ENCODE measurements around the gene RBPJL.

Gene RBPJL

GRCh38 chr20:45293041-45294002 lies 13.3 kb upstream of the RBPJL start:
- DNase-seq (ENCODE audit: low spot score) = peak; percentile 58

- DNase-seq (ENCODE audit: low spot score) = no peak
Observed at GRCh38 chr20:45294003-45294368, 12.7 kb upstream of the RBPJL start.

DNA sequence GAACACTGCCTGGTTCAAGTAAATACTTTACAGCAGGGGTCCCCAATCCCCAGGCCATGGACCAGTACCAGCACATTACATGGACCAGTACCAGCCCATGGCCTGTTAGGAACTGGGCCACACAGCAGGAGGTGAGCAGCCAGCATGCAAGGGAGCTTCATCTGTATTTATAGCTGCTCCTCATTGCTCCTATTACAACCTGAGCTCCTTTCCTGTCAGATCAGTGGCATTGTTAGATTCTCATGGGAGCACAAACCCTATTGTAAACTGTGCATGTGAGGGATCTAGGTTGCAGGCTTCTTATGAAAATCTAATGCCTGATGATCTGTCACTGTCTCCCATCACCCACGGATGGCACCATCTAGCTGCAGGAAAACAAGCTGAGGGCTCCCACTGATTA lies 12.0 kb upstream of the RBPJL start:
- DNase-seq (ENCODE audit: low spot score) = no peak

DNA sequence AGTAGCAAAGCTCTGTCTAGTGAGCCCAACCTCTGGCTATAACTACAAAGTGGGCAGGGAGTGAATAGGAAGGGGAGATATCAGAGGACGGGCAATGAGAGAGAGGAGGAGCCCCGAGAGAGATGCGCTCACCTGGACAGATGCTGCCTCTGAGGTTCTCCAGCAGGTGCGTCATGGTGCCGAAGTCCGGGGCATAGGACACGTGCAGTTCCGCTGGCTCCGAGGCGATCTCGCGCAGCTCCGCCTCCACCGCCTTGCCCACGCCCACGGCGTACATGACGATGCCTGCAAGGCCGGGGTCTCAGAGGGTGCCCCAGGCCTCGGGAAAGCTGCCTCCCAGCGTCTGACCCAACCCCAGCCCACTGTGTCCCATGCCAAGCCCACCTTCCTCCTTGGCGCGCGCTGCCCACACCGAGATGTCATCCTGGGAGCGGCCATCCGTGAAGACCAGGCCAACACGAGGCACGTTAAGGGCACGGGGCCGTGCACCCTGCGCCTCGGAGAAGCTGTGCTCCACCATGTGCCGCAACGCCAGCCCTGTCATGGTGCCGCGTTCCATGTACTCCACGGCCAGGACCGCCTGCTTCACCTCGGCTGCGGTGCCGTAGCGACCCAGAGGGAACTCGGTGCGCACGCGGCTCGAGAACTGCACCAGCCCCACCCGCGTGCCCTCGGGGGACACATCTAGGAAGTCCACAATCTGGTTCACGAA lies 8.7 kb upstream of the RBPJL start:
- no peak for DNase-seq (ENCODE audit: low spot score)

GRCh38 chr20:45299786-45300185 lies 6.9 kb upstream of the RBPJL start:
- DNase-seq (ENCODE audit: low spot score) = no peak

DNA sequence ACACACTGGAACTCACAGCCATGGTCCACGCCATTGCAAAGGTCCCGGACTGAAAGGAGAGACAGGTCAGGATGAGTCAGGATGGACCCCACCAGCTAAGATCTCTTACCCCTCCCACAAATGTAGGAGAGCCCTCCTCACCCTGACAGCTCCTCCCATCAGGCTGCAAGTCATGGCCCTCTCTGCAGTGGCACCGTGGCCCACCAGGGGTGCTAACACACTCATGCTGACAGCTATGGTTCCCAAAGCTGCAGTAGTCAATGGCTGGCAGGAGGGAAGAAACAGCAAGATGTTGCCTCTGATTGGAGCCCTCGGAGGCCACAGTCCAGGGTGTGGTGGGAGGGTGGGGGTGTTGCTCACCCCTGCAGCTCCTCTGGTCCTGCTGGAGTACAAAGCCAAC lies 5.7 kb upstream of the RBPJL start:
- no peak for DNase-seq (ENCODE audit: low spot score)

- DNase-seq (ENCODE audit: low spot score) = no peak
Observed at GRCh38 chr20:45301824-45302271, 4.8 kb upstream of the RBPJL start.

DNA sequence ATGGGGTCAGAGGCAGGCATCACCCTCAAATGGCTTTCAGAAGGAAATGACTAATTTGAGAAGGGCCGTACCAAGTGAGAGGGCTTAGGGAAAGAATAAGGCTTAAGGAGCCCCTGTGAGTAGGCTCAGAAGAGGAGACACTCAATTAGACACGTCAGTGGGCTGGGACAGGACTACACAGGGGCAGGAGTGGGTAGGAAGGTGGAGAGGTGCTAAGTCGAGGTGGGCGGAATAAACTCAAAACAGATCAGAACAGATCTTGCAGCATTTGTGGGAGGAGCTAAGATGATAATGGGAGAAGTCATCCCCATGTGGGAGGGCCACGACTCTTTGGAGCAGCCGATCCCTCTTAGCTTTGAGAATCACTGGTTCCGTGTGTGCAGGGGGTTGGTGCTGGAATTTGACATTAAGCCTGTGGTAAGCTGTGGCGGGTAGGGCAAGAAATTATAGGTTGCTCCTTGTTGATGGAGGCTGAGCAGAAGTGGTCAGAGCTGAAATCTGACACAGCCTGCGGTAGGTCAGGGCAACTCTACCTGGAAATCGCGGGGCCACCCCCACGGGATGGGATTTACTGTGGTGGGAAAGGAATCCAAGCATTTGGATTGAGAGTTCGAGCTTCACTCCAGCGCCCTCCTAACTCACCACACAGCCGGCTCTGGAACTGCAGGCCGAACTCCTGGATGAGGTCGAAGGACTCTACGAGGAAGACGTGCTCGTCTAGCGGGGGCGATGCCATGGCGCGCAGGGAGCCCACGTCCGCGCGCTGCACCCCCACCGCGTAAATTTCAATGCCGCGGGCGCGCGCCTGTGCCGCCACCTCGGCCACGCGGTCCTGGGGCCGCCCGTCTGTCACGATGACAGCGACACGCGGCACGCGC lies 2.8 kb upstream of the RBPJL start:
- no peak for DNase-seq (ENCODE audit: low spot score)

GRCh38 chr20:45304464-45304999 lies 2.1 kb upstream of the RBPJL start:
- no peak for DNase-seq (ENCODE audit: low spot score)

GRCh38 chr20:45305262-45305661 lies 1.4 kb upstream of the RBPJL start:
- DNase-seq (ENCODE audit: low spot score) = no peak

DNA sequence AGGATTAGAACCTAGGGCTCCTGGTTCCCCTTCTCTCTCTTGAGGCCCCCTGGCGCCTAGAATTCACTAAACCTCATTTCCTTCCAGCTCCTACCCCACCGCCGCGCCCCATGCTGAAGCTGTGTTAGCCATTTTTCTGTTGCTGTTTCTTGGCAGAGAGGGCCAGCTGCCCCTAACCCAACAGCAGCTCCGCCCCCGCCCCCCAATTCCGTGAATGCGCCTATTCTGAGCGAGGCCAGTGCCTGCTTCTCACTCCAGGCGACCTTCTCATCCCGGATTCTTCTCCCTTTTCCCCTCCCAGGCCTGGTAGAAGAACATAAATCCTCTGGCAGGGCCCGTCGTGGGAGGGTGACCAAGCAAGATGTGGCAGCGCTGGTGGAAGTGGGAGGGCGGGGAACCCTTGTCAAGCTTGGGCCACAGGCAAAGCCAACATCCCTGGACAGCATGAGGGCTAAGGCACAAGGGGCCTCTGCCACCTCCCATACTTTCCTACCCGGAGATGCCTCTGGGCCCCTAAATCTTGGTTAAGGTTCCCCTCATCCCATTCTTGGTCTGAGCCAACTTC lies 518 bp downstream of the RBPJL start:
- no peak for DNase-seq (ENCODE audit: low spot score)

- no peak for DNase-seq (ENCODE audit: low spot score)
Observed at GRCh38 chr20:45308117-45308778, 1.6 kb downstream of the RBPJL start, which contains the start of gene MATN4. Gene MATN4, minus strand, starts transcription at chr20:45308299. Its CDS starts 2,717 bp downstream, at chr20:45305582.

DNA sequence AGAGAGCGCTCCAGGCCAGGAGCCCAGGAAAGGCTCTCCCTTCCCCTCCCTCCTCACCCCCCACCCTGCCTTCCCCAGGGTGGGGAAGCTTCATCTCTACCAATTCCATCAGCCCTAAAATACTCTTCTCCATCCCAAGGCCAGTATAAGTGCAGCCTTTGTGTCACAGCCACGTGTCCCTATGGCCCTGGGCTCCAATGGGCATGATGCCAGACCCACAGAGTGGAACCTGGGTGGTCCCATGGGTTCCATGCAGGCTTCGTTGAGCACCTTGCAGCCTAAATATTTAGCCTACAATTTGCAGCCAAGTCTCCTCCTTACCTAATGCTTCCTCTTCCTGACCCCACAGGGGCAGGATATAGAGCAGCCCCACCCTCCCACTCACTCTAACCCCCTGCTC lies 2.4 kb downstream of the RBPJL start:
- no peak for DNase-seq (ENCODE audit: low spot score)

DNA sequence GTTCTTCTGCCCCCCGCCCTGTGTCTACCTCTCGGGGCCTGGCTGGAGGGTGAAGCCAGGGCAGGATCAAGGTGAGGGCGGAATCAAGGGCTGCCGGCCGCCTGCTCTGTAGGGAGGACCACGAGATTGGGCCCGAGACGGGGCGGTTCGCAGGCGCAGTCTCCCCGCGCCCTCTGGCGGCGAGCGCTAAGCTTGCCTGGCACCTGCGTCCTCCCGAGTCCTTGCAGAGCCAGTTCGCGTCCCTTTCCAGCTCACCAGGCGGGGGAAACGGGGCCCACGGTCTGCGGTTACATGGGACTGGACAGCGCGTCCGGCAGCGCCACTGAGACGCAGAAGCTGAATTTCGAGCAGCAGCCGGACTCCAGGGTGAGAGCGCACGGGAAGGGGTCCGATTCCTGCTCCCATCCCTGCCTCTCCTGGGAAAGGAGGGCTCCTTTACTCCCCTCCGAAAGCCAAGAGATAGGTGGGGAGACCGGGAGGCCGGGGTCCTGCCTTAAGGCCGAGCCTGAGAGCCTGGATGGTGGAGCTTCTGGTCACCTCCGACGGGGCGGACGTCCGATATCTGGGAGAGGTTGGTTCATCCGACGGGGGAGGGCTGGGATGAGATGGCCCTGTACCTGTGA lies 5.1 kb downstream of the RBPJL start:
- DNase-seq (ENCODE audit: low spot score) = no peak

DNA sequence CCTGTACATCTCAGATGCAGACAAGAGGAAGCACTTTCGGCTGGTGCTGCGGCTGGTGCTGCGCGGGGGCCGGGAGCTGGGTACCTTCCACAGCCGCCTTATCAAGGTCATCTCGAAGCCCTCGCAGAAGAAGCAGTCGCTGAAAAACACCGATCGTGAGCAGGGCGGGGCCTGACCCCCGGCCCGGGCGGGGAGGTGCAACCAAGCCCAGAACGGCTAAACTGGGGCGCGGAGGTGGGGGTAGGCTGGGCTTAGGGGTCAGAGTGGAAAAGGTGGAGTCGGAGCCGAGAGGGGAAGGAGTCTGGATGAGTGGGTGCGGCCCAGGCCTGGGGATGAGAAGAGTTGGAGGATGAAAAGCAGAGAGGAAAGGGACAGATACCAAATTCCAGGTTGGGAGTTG lies 5.6 kb downstream of the RBPJL start:
- DNase-seq (ENCODE audit: low spot score) = no peak

DNA sequence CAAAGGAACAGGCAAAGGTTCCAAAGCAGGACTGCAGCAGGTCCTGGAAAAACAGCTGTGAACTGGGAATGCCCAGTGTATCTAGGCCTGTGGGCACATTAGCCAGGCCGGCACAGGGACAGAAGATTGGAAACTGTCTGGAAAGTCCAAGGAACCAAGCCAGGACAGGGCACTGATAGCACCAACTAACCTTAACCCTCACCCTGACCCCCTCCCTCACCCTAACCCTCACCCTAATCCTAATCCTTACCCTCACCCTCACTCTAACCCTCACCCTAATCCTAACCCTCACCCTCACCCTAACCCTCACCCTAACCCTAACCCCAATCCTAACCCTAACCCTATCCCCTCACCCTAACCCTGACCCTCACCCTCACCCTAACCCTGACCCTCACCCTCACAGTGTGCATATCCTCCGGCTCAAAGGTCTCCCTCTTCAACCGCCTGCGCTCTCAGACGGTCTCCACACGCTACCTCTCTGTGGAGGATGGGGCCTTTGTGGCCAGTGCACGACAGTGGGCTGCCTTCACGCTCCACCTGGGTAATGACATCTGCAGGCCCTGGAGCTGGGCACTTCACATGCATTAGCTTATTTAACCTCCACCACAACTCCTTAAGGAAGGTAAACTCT lies 6.5 kb downstream of the RBPJL start:
- DNase-seq (ENCODE audit: low spot score) = no peak

DNA sequence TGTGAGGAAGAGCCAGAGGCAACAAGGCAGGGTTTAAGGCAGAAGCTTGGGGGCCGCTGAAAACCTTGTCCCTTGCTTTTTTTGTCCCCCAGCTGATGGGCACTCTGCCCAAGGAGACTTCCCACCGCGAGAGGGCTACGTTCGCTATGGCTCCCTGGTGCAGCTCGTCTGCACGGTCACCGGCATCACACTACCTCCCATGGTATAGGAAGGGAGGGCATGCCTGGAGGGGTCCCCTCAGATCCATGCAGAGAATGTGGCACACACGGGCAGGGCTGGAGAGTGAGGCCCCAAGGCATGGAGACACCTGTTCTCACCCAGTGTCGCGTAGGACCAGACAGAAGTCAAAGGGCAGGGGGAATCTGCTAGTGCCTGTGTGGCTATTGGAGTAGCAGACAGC lies 7.3 kb downstream of the RBPJL start:
- DNase-seq (ENCODE audit: low spot score) = no peak

GRCh38 chr20:45315672-45316071 lies 9.0 kb downstream of the RBPJL start:
- no peak for DNase-seq (ENCODE audit: low spot score)

GRCh38 chr20:45316150-45317080 lies 9.8 kb downstream of the RBPJL start:
- no peak for DNase-seq (ENCODE audit: low spot score)

Measured in globus pallidus (tissue), 1 donor.